Measurements from ENCODE around the gene CYSLTR2.
"Not testable (repeated sequence)": the region's sequence is repeated elsewhere in the genome, so short reads cannot be mapped to it uniquely, and the experiment has no call there.

CYSLTR2 gene

DNA sequence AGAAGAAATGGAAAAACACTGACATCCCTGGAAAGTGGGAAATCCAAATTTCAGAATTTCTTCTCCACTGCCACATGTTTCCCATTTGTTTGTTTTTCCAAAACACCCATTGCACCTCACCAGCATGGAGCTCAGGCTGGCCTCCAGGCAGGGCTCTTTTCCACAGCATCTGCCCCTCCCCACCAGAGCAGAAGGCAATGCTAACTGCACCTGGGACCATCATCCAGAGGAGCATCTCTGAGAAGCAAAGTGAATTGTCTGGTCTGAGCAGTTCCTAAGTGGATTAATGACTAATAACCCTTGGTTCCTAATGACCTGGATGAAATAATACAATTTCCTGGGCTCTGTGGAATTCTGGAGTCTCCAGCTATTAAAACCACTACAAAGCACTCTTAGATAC lies 8.8 kb upstream of the CYSLTR2 start:
- DNase-seq (ENCODE audit: low read depth in 2 of 2): no peak

- no peak for DNase-seq (ENCODE audit: low read depth in 2 of 2)
Measured at GRCh38 chr13:48645845-48646244, 7.9 kb upstream of the CYSLTR2 start.

- DNase-seq (ENCODE audit: low read depth in 2 of 2): no peak
Measured at GRCh38 chr13:48646791-48647190, 6.9 kb upstream of the CYSLTR2 start.

DNA sequence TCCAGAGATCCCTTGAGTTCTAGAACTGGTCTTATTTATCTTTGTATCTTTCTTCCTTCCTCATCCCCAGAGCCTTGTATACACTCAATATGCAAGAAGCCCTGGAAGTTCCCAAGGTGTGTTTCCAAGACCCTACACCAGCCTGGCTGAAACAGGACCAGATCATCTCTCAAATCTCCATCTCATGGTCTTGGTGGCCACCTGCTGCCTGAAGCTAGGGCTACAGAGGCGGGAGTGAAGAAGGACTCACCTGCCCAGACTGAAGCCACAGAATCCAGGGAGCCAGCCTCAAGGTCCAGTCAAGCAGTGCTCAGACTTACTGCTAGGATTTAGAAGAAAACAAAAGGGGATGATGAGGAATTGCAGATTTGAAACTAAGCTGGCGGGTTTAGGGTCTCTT lies 6.1 kb upstream of the CYSLTR2 start:
- DNase-seq (ENCODE audit: low read depth in 2 of 2): no peak

- no peak for DNase-seq (ENCODE audit: low read depth in 2 of 2)
Measured at GRCh38 chr13:48648446-48648845, 5.3 kb upstream of the CYSLTR2 start.

GRCh38 chr13:48652851-48653471 lies 768 bp upstream of the CYSLTR2 start:
- no peak for DNase-seq (ENCODE audit: low read depth in 2 of 2)

DNA sequence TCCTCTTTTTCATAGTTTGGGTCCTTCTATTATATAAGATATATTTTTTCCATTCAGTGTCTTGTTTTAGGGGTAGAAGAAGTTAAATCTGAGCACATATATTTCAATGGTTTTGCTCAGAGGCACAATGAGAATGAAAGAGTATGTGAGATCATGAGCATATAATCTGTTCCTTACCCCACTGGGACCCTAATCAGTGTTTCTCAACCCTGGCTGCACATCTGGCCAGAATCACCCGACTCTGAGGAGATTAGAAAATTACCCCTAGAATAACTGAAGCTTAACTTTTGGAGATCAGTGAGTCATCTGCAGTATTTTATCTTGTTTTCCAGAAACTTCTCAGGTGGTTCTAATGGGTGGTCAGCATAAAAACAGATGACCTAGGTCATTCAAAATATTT lies 782 bp downstream of the CYSLTR2 start:
- DNase-seq (ENCODE audit: low read depth in 2 of 2): no peak

DNA sequence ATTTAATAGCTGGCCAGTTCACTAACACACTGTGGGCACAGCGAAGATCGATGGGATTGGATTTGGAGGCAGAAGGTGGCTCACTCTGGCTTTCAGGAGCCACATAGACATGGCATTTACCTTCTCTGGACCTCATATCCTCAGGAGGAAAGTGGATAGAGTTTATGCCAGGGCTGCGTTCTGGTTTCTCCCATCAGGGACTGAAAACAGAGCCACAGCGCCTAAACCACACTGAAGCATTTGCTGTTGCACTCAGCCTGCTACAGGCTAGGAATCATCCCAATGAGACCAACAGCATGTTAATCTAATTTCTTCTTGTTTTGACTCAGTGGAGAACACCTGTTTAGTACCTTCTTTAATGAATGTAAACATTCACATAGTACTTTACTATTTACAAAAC lies 1.6 kb downstream of the CYSLTR2 start:
- DNase-seq (ENCODE audit: low read depth in 2 of 2): no peak

GRCh38 chr13:48656608-48657007 lies 2.9 kb downstream of the CYSLTR2 start:
- no peak for DNase-seq (ENCODE audit: low read depth in 2 of 2)

DNA sequence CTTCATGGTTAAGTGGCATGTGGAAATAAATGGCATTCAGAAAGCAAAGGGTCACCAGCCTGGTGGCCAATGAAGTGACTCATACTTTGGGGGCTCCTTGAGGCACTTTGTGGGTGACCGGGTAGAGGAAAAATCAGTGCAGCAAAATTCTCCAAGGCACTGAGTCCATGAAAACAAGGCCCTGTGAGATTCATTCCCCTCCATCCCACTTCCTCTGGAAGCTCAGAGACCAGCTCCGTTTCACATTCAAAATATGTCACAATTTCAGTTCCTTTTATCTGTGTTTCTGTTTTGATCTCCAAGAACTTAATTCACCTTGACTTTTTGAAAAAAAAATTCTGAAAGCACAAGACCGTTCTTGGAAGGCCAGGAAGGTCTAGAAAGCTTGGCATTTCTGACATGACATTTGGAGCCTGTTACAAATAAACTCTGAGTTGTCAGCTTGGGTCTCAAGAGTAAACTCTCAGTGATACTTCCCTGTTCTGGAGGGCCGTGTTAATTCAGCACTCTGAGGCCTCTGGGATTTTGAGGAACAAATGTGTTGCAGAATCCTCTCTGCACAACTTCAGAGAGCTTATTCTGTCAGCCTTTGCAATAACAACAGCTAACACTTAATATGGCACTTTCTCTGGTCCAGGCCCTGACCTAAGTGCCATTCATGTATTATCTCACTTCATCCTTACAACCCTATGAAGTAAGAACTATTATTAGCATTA lies 6.8 kb downstream of the CYSLTR2 start:
- no peak for DNase-seq (ENCODE audit: low read depth in 2 of 2)

- no peak for DNase-seq (ENCODE audit: low read depth in 2 of 2)
Measured at GRCh38 chr13:48661107-48661506, 7.4 kb downstream of the CYSLTR2 start.

DNA sequence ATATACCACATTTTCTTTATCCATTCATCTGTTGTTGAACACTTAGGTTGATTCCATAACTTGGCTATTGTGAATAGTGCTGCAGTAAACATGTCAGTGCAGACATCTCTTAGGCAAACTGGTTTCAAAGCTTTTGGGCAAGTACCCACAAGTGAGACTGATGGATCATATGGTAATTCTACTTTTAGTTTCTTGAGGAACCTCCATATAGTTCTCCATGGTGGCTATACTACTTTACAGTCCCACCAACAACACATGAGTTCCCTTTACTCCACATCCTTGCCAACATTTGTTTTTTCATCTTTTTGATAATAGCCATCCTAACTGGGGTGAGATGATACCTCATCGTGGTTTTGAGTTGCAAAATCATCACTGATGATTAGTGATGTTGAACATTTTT lies 8.5 kb downstream of the CYSLTR2 start:
- DNase-seq (ENCODE audit: low read depth in 2 of 2): no peak

DNA sequence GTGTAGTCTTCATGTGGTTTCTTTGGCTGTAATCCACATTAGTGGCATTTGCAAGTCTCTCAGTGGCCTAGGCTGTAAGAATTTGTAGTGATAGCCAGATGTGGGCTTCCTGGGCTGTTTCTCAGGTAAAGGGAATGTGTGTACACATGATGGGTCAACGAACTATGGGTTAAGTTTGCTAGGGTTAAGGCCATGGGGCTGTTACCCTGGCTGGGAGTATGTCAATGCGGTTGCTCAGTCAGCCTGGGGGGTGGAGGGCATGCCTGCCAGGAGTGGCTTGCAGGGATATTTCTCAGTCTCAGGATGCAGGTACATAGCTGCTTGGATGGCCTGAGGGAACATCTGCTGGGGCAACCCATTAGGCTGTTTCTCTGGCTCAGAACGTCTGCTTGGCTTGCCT lies 13.4 kb downstream of the CYSLTR2 start:
- no peak for DNase-seq (ENCODE audit: low read depth in 2 of 2)

DNA sequence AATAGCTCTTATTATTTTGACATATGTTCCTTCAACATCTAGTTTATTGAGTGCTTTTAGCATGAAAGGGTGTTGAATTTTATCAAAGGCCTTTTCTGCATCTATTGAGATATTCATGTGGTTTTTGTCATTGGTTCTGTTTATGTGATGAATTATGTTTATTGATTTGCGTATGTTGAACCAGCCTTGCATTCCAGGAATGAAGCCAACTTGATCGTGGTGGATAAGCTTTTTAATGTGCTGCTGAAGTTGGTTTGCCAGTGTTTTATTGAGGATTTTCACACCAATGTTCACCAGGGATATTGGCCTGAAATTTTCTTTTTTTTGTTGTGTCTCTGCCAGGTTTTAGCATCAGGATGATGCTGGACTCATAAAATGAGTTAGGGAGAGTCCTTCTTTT lies 17.7 kb downstream of the CYSLTR2 start:
- DNase-seq (ENCODE audit: low read depth in 2 of 2): not testable (repeated sequence)

GRCh38 chr13:48675247-48675646 lies 21.5 kb downstream of the CYSLTR2 start:
- no peak for DNase-seq (ENCODE audit: low read depth in 2 of 2)

DNA sequence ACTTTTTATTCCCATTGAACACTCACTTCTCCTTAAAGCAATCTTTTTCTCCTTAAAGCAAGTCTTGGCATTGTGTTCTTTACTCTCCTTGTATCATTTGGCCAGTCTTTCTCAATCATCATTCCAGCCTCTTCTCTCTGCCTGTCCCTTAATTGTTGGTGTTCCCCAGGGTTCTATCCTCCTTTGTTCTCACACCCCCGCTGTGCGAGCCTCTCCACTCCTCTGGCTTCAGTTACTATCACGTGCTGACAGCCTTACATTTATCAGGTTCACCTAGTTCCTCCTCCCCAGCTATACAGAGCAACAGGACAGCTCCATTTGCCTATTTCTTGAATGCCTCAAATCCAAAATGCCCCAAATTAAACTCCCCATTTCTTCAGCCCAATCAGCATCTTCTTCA lies 24.6 kb downstream of the CYSLTR2 start:
- DNase-seq (ENCODE audit: low read depth in 2 of 2): no peak

- DNase-seq (ENCODE audit: low read depth in 2 of 2): no peak
Measured at GRCh38 chr13:48679941-48680680, 26.4 kb downstream of the CYSLTR2 start.

GRCh38 chr13:48680756-48681392 lies 27.1 kb downstream of the CYSLTR2 start:
- no peak for DNase-seq (ENCODE audit: low read depth in 2 of 2)

- DNase-seq (ENCODE audit: low read depth in 2 of 2): no peak
Measured at GRCh38 chr13:48681905-48682304, 28.2 kb downstream of the CYSLTR2 start.

GRCh38 chr13:48682436-48682835 lies 28.7 kb downstream of the CYSLTR2 start:
- no peak for DNase-seq (ENCODE audit: low read depth in 2 of 2)

- no peak for DNase-seq (ENCODE audit: low read depth in 2 of 2)
Measured at GRCh38 chr13:48686636-48687210, 33.0 kb downstream of the CYSLTR2 start.

DNA sequence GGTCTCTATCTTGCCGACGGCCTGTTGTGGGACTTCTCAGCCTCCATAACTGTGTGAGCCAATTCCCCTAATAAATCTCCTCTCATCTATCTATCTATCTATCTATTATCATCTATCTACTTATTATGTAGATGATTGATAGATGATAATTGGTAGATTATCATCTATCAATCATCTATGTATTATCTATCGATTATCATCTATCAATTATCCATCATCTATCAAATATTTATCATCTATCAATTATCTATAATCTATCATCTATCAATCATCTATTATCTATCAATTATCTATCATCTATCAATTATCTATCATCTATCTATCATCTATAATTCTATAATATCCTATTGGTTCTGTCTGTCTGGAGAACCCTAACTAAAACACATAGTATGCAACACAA lies 33.5 kb downstream of the CYSLTR2 start:
- DNase-seq (ENCODE audit: low read depth in 2 of 2): no peak
